HTERT RPE-1 (cell line): ENCODE measurements around the gene PRLH.
"Not testable (repeated sequence)": the region's sequence is repeated elsewhere in the genome, so short reads cannot be mapped to it uniquely, and the experiment has no call there.

Experiments used
- in situ Hi-C: fragments of 300-500 bp; cut with MboI; formaldehyde crosslinking; loops from 4 replicates; pipeline ENCODE4 v1.14.3; 2020; ENCODE audit warnings: low sequenced_read_pairs

Gene PRLH

GRCh38 chr2:237581326-237581725, 15.0 kb downstream of the PRLH start:
- in situ Hi-C loops = no loop called here

GRCh38 chr2:237581751-237582746, 15.7 kb downstream of the PRLH start:
- in situ Hi-C loops = no loop called here

GRCh38 chr2:237583385-237584295, 17.3 kb downstream of the PRLH start:
- in situ Hi-C loops = no loop called here

- in situ Hi-C loops = no loop called here
These were observed 19.3 kb downstream of the PRLH start for GRCh38 chr2:237585590-237586221.

GRCh38 chr2:237588044-237588696, 21.8 kb downstream of the PRLH start:
- in situ Hi-C loops = no loop called here

GRCh38 chr2:237590272-237591140, 24.1 kb downstream of the PRLH start, which contains the start of gene RAB17:
RAB17 (minus strand) TSS chr2:237590734; CDS start chr2:237586154, 4,580 bp downstream.
- in situ Hi-C loops = no loop called here

- in situ Hi-C loops = no loop called here
These were observed 24.9 kb downstream of the PRLH start for GRCh38 chr2:237591141-237591881.

- in situ Hi-C loops = no loop called here
These were observed 26.1 kb downstream of the PRLH start for GRCh38 chr2:237592425-237592980.

- in situ Hi-C loops = no loop called here
These were observed 26.7 kb downstream of the PRLH start for GRCh38 chr2:237593036-237593435.

- in situ Hi-C loops = no loop called here
These were observed 27.4 kb downstream of the PRLH start for GRCh38 chr2:237593596-237594320.

- in situ Hi-C loops = no loop called here
These were observed 28.1 kb downstream of the PRLH start for GRCh38 chr2:237594514-237594871.

GRCh38 chr2:237595829-237596519, 29.6 kb downstream of the PRLH start:
- in situ Hi-C loops = not testable (repeated sequence)

GRCh38 chr2:237596520-237597195, 30.3 kb downstream of the PRLH start:
- in situ Hi-C loops = no loop called here

- in situ Hi-C loops = no loop called here
These were observed 31.1 kb downstream of the PRLH start for GRCh38 chr2:237597196-237598145.

GRCh38 chr2:237598468-237599208, 32.3 kb downstream of the PRLH start:
- in situ Hi-C loops = no loop called here
